ENCODE data around the gene TMEM130.
"Not testable (repeated sequence)": the region's sequence is repeated elsewhere in the genome, so short reads cannot be mapped to it uniquely, and the experiment has no call there.

TMEM130 gene

GRCh38 chr7:98877146-98877545, 7.3 kb upstream of the TMEM130 start:
- no peak for DNase-seq

- no peak for DNase-seq
Observed at GRCh38 chr7:98875501-98875900, 5.7 kb upstream of the TMEM130 start.

GRCh38 chr7:98874942-98875341, 5.1 kb upstream of the TMEM130 start:
- DNase-seq = no peak

GRCh38 chr7:98873610-98874009, 3.8 kb upstream of the TMEM130 start:
- DNase-seq = not testable (repeated sequence)

GRCh38 chr7:98872328-98872924, 2.6 kb upstream of the TMEM130 start:
- DNase-seq = no peak

GRCh38 chr7:98870807-98871491, 1.1 kb upstream of the TMEM130 start:
- DNase-seq = no peak

GRCh38 chr7:98870121-98870651, 372 bp upstream of the TMEM130 start:
- DNase-seq = peak in 3 of 14 donors; percentile 12 to 55 (median 29)

- DNase-seq = peak in 1 of 14 donors; percentile 51
Observed at GRCh38 chr7:98869027-98869596, 702 bp downstream of the TMEM130 start.

GRCh38 chr7:98868450-98868849, 1.4 kb downstream of the TMEM130 start:
- DNase-seq = no peak

- DNase-seq = no peak
Observed at GRCh38 chr7:98866765-98867164, 3.0 kb downstream of the TMEM130 start.

GRCh38 chr7:98866351-98866750, 3.5 kb downstream of the TMEM130 start:
- no peak for DNase-seq

GRCh38 chr7:98864731-98865453, 4.9 kb downstream of the TMEM130 start:
- no peak for DNase-seq

- DNase-seq = no peak
Observed at GRCh38 chr7:98863601-98864000, 6.2 kb downstream of the TMEM130 start.

- no peak for DNase-seq
Observed at GRCh38 chr7:98862716-98863420, 6.9 kb downstream of the TMEM130 start.

GRCh38 chr7:98862203-98862602, 7.6 kb downstream of the TMEM130 start:
- DNase-seq = no peak

- no peak for DNase-seq
Observed at GRCh38 chr7:98860071-98860470, 9.7 kb downstream of the TMEM130 start.

- no peak for DNase-seq
Observed at GRCh38 chr7:98855610-98856422, 14.0 kb downstream of the TMEM130 start.

GRCh38 chr7:98852826-98853225, 17.0 kb downstream of the TMEM130 start:
- no peak for DNase-seq

- no peak for DNase-seq
Observed at GRCh38 chr7:98848918-98849317, 20.9 kb downstream of the TMEM130 start.

- not testable (repeated sequence) for DNase-seq
Observed at GRCh38 chr7:98842552-98842951, 27.3 kb downstream of the TMEM130 start.
